Measurements from ENCODE around the gene MROH9.

Gene MROH9

DNA sequence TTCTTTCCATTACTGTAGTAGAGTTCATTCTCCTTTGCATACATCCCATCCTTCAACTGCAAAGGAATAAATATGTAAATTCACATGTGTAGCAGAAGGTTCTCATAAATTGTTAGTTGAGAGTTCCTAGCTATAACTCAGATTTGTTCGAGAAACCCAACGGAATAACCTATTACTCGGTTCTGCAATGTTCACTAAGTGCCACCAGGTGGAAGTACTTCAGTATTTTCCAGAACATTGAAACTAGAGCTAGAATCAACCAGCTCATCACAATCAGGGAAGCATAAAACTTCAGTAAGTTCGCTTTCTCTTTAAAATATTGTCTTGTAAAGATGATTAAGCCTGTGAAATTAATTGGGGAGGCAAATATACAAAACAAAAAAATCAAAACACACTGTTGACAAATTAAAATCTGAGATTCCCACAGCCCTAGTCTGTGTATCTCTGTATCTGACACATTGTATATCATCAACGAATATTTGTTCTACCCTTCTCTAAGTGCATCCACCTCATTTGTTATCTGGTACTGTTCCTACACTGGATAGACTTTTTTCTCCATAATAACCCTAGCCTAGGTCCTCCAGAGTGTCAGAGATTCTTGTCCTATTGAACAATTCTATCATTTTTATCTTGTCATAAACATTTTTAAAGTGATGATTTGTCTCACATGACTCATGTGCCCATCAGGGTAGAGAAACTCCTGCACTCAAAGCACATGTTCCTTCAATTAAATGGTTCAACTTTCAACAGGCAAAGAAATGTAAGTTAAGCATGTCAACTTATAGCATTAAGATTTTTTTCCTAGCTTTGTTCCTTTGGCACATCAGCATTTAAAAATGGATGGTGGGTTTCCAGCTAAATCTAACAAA is 31.9 kb downstream of the MROH9 start:
- DNase-seq: peak; percentile 60

DNA sequence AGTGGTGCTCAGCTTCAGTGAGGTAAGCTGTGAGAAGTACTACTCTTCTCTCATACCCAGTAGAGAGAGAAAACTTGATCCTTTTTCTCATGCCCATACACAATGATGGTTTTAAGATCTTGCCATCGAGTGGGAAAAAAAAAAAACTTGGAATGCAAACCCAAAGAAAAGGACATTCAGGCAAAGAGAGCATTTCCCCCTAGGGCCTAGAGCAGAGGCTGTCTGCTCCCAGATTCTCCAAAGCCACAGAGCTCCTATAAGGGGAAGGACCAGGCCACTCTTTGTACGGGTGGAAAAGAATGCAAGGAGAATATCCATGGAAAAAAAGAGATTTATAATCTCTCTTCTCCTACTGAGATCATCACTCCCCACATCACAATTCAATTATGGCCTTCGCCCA is 34.9 kb downstream of the MROH9 start:
- DNase-seq: no peak

DNA sequence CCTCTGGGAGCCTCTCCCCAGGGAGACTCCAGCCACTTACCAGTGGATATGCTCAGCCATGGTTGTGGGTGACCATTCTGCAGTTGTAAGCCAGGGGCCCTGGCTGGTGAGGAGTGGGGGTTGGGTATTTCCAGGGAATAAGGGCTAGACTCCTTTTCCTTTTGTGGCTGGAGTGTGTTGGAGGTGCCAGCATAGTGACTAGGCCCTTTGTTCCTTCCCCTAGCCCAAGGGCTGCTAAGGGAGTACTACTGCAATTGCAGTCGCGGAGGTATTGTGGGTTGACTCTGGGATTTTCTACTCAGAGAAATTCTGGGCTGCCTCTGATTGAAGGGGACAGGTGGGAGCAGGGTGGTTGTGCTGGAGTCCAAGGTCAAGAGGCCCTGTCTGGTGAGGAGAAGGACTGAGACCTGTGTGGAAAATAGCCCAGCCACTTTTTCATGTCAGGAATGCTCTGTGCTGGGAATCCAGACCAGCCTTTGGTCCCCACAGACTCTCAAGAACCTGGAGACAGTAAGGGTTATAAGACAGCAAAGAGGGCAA is 43.1 kb downstream of the MROH9 start:
- no peak for DNase-seq

DNA sequence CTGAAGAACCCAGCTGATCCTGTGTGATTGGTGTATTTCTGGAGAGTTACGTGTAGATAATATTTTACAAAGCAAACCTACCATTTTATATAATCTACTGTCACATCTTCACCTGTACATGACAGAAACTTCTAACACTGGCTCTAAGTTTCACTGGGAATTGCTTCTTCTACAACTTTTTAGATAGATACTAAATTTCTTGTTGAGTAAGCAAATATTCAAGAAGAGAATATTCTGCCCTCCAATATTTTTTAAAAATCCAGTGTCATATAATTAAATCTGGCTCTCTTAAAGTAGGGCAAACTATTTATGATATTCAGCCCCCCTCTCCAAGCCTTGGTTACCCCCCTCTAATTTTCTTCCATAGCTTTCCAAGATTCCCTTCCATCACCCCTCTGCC is 50.1 kb downstream of the MROH9 start:
- no peak for DNase-seq

DNA sequence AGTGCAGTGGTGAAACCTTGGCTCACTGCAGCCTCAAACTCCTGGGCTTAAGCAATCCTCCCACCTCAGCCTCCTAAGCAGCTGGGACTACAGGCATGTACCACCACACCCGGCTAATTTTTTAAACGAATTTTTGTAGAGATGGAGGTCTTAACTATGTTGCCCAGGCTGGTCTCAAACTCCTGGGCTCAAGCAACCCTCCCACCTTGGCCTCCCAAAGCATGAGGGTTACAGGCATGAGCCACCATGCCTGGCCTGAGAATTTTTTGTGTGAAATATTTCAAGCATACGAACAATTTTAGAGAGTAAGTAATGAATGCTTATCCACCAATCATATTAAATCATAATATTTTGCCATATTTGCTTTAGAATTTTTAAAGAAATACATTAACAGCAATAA is 51.6 kb downstream of the MROH9 start:
- no peak for DNase-seq

DNA sequence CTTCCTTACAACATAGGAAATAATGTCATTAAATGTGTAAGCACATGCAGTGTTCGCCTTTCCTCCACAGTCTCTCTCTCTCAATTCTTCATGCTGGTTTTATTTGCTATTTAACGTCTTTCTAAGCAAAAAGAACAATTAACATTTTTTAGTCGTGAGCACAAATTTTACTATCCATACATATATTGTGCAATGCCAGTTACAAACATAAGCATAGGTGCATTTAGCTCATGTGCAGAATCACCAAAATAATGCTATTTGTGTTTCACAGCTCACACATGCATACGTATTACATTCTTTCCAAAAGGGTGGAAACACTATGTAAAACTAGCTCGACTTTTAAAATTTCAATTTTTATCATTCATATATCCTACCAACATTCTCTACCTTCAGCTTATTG is 52.1 kb downstream of the MROH9 start:
- no peak for DNase-seq

DNA sequence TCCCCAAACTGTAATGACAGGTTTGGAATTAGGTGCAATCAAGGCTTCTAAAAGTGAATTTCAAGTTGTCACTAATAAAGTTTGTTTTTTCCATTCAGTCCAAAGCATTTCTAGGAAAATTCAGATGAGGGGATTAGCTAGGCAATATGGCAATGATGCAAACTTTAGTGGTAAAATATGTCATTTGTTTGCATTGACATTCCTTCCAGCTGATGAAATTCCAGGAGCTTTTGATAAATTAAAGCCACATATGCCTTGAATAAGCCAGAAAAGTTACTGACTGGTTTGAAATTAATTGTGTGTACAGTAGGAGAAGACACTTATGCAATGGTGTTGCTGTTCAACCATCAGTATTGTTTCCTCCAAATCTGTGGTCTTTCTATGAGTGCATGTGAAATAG is 57.8 kb downstream of the MROH9 start:
- no peak for DNase-seq

DNA sequence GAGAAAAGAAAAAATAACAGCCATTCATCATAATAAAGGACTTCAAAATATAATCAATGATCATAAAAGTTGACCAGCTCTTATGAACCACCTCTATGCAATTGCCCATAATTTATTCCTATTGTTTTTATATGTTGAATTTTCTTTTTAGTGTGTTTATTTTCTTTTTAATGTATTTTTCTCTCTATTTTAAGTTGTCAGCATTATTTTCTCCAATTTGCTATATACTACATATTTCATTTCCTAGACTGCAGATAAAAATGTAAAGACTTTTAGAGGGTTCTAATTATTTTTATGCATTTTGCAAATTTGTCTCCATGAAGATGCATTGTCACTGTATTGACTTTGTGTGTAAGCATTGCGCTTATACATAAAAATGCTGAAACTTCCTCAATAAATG is 58.4 kb downstream of the MROH9 start:
- DNase-seq: no peak

DNA sequence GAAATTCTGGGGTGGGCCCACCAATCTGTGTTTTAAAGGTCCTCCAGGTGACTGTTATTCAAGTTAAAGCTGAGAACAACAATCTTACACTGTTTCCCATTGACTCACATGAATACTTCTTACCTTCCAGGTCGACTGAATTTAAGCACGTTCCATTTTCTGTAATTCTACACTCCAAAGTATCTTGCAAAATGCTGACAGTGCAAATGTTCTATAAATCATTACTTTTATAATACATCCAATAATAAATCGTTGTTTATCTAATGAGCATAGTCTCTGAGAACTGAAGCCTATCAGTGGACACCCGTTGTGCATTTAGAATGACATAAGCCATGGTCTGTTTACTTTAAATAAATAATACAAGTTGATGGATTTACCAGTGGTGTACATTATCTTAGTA is 79.5 kb downstream of the MROH9 start:
- no peak for DNase-seq

DNA sequence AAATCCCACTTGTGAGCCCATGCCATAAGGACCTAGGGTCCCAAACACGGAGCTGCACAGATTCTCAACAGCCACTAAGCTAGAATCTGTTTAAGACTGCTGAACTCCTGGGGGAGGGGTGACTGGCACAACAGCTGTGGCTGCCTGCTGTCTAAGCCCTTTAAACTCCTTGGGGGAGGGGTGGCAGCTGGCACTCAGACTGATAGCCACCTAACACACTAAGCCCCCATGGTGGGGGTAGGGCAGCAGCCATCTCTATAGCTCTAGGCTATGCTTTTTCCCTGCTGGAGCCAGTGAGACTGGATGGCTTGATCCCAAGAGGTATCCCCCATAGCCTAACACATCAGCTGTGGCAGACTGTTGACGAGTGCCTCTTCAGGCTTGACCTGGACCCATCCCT is 82.1 kb downstream of the MROH9 start:
- no peak for DNase-seq

DNA sequence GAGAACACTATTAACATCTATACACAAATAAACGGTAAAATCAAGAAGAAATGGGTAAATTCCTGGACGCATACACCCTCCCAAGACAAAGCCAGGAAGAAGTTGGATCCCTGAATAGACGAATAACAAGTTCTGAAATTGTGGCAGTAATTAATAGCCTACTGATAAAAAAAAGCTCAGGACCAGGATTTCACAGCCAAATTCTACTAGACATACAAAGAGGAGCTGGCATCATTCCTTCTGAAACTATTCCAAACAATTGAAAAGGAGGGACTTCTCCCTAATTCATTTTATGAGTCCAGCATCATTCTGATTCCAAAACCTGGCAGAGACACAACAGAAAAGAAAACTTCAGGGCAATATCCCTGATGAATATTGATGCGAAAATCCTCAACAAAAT is 84.6 kb downstream of the MROH9 start:
- DNase-seq: peak; percentile 38

DNA sequence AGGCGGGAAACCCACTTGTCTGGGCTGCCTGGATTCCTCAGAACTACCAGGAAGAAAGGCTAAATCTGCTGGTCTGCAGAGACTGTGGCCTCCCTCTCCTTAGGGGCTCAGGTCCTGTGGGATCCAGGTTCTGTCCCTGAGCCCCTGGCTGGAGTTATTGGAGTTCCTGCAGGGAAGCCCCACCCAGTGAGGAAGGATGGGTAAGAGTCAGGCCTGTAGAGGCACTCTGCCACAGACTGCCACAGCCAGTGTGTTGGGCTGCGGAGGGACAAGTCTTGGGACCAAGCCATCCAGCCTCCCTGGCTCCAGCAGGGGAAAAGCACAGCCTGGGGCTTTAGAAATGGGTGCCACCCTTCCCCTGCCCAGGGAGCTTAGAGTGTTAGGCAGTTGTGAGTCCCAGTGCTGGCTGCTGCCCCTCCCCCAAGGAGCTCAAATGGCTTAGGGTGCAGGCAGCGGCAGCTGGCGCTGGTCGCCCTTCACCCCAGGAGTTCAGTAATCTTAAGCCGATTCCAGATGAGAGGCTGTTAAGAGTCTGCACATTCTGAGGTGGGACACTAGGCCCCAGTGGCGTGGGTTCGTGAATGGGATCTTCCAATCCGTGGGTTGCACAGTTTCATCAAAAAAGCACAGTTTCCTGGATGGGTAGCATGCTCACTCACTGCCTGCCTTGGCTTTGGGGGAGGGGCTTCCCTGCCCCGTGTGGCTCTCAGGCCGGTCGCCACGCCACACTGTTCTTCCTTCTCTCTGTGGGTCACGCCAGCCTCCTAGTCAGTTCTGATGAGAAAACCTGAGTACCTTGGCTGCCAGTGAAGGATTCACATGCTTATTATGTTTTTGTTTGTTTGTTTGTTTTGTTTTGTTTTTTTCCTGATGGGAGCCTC is 97.7 kb downstream of the MROH9 start:
- DNase-seq: no peak

DNA sequence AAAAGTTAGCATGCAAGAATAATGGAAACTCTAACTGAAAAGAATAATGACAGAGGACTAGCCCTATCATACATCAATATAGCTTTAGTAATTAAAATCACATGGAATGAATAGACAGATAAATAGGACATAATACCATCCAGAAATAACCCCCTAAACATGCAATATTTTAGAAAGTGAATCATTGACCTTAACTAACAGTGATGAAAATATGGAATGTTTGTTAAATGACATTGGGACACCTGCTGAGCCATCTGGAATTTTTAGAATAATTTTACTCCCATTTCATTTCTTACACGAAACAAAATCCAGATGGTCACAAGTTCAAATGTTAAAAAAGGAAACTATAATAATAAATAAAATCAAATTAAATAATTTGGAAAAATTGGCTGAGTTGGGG is 102.3 kb downstream of the MROH9 start:
- no peak for DNase-seq

DNA sequence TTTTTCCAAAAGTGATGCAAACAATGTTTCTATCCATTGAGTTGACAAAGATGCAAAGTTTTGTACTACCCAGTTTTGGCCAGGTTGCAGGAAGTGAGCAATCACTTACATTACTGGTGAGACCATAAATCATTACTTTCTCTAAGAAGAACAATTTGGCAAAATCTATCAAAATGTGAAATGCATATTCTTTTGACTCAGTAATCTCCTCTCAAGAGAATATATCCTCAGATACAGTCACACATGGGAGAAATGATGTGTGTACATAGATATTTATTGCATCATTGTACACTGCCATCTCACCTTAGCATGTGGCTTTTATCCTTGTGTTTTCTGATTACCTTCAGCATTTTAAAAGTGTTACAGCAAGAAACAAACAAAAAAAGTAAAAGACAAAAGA is 103.0 kb downstream of the MROH9 start:
- DNase-seq: no peak

DNA sequence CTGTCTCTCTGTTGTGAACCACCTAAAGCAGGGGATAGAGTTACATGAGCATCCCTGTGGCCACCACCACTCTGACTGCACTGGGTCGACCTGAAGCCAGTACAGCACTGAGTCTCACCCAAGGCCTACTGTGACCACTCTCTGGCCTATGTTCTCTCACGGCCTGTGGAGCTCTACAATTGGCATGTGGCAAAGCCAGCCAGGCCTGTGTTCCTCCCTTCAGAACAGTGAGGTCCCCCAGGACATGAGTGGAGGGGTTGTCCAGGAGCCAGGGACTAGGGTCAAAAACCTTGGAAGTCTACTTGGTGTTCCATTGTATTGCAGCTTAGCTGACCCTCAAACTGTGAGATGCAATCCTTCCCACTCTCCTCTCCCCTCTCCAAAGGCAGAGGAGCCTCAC is 112.7 kb downstream of the MROH9 start:
- DNase-seq: no peak

DNA sequence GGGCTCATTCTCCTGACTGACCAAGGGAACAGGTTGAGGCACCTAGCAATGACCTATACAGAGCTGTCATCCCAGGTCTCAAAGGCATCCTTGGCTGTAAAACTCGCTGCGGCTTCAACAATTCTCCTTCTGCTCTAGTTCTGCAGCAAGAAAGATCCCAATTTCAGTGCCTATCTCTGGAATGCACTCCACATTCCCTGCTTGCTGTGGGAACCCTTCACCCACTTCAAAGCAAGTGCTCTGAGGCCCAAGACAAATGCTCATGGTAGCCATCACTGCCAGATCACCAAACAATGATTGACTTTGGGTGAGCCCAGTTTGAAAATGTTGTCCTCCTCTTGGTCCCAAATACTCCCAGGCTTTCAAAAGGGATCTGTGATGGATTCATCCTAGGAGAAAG is 117.6 kb downstream of the MROH9 start:
- DNase-seq: no peak

DNA sequence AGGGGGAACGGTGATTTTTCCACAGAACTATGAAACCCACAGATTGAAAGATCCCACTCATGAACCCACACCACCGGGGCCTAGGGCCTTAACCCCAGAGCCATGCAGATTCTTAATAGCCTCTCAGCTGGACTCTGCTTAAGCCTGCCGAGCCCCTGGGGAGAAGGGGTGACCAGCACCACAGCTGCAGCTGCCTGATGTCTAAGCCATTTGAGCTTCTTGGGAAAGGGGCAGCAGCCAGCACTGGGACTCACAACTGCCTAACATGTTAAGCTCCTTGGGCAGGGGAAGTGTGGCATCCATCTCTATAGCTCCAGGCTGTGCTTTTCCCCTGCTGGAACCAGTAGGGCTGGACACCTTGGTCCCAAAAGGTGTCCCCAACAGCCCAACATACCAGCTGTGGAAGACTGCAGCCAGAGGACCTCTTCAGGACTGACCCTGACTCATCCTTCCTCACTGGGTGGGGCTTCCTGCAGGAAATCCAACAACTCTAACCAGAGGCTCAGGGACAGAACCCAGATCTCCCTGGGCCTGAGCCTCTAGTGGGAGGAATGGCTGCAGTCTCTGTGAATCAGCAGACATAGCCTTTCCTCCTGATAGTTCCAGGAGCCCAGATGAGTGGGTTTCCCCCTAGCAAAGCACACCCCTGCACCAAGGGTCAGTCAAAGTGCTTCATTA is 120.8 kb downstream of the MROH9 start:
- DNase-seq: no peak

DNA sequence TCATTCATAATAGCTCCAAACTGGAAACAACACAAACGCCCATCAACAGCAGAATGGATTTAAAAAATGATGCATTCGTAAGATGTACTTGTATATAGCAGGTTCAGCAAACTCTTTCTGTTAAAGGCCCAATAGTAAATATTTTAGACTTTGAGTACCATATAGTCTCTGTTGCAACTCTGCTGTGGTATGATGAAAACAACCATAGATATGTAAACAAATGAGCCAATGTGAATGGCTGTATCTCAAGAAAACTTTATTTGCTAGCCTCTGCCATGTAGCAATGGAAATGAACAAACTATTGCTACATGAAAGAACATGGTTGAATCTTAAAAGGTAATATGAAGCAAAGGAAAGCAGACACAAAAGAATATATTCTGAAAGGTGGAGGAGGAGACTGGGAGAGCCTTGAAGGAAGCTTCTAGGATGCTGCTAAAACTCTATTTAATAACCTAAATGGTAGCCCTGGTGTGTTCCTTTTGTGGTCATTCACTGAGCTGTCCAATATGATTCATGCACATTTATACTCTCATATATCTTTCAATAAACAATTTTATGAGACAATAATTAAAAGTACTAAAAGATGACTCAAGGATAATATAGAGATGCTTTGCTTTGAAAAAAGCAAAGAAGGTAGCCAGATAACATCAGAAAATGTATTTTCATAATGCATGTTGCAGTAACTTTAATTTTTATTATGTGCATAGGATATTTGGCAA is 126.2 kb downstream of the MROH9 start:
- no peak for DNase-seq

DNA sequence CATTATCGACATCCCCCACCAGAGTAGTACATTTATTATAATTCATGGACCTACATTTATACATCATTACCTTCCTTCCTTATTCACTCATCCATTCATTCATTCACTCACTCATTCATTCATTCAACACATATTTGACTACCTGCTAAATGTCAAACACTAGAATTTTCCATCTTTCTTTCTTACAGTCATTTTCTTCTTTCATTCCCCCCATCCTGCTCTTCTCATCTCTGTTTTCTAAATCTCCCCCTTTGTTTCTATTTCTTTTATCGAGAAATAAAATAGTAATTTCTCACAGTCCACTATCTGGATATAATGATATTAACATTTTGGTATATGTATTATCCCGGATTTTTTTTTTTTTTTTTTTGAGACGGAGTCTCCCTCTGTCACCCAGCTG is 127.6 kb downstream of the MROH9 start:
- no peak for DNase-seq

DNA sequence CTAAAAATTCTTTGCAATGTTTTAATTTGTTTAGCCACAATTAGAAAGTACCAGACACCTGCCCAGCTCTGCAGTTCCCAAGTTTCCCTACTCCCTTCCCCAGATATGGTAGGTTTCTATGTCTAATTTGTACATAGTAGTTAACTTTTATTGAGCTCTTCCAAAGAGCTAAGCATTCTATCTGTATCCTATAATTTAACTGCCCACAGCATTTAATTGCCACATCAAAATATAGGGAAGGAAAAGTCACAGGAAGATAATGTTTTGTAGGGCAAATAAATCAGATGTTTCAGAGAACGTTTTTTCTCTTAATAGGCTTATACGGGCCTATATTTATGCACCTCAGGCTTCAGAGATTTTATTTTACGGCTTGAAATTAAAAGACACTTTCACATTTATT is 139.7 kb downstream of the MROH9 start:
- DNase-seq: no peak

DNA sequence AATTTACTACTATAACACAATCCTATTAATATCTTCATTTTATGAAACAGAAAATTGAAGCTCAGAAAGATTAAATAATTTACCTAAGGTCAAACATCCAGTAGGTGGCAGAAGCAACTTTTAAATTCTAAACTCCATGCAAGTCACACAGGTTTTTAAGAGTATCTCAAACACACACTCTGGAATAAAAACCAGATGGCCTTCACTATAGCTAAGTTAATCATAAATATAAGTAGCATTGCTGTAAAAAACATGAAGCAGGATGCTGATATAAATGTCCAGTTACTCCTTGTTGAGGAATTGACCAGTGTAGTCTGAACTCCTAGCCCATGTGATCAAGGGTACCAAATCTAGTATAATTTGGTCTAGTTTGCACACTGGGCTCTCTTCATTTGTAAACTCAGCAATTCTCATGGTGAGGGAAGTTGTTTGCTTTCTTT is 146.0 kb downstream of the MROH9 start:
- peak; percentile 30 for DNase-seq

DNA sequence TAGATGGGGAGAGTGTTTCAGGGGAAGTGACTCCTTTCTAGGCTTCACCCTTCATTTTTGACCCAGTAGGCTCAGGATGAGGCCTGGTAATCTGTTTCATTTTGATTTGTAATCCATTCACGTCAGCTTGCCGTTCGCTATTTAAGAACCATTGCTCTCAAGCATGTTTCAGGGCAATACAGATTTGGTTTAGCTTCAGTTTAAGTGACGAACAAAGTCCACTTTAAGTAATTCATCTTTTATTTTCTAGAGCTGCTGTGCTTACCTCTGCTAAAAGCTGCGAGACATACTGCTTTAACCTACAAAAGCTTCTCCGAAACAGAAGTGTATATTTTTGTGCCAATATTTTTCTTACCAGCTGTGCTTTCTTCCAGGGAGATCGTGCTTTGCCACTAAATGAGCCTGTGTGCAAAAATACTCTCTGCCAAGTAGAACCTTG is 146.4 kb downstream of the MROH9 start:
- peak; percentile 44 for DNase-seq
